Activated CD4-positive, alpha-beta T cell treated with anti-CD3 and anti-CD28 coated beads for 36 hours (primary cell): ENCODE data around the gene KBTBD6. TPM values are rescaled to one million over a fixed set of nuclear protein-coding genes. Genes with fewer than 3 reads are reported as not detected.
"Not testable (repeated sequence)": the region's sequence is repeated elsewhere in the genome, so short reads cannot be mapped to it uniquely, and the experiment has no call there.

Source experiments
- ATAC-seq: fragments of 200-7000 bp; cut with Tn5 transposase; one replicate; pipeline ENCODE4 v1.10.0; 2021; ENCODE audit warnings: mild to moderate bottlenecking, moderate library complexity
- CTCF ChIA-PET: fragments of 350-600 bp; sonication (Branson Sonifier 250); formaldehyde crosslinking; loops from one replicate; lab custom pipeline; 2021; ENCODE audit warnings: antibody characterized with exemption; lab: Charles Lee
- POLR2A ChIA-PET: fragments of 350-600 bp; sonication (Branson Sonifier 250); formaldehyde crosslinking; loops from one replicate; lab custom pipeline; 2021; ENCODE audit warnings: antibody characterized with exemption, inconsistent platforms; lab: Charles Lee
- DNase-seq: peaks from one replicate; pipeline ENCODE4 v3.0.0-alpha.2; 2020
- H3K27ac Mint-ChIP-seq: one replicate; pipeline ENCODE4 v1.8.0; 2021; ENCODE audit warnings: mixed read lengths
- H3K27me3 Mint-ChIP-seq: one replicate; pipeline ENCODE4 v1.8.0; 2021; ENCODE audit warnings: mixed read lengths
- H3K36me3 Mint-ChIP-seq: one replicate; pipeline ENCODE4 v1.8.0; 2021; ENCODE audit warnings: low read depth, mixed read lengths
- H3K4me1 Mint-ChIP-seq: one replicate; pipeline ENCODE4 v1.8.0; 2021; ENCODE audit warnings: mixed read lengths
- H3K4me3 Mint-ChIP-seq: one replicate; pipeline ENCODE4 v1.8.0; 2021; ENCODE audit warnings: mild to moderate bottlenecking, moderate library complexity, mixed read lengths
- H3K9me3 Mint-ChIP-seq: one replicate; pipeline ENCODE4 v1.8.0; 2021; ENCODE audit warnings: low read depth, mixed read lengths
- intact Hi-C, 2 experiments: fragments of 100-400 bp; cut with DNase I in 1 of 2; cut with micrococcal nuclease in 1 of 2; formaldehyde crosslinking; loops; one replicate each; pipeline versions ENCODE4 v1.14.2 to v1.15.1; 2022 to 2024; cut with DNase I, micrococcal nuclease
- microRNA-seq: library from miRNA; unstranded; fragments of <30 nt; microRNA quantifications from one replicate; pipeline ENCODE4 v1.2.0, GENCODE V29; 2021; ENCODE audit warnings: borderline replicate concordance
- total RNA-seq, 2 experiments: library from RNA; stranded (reverse); gene quantifications; one replicate each; pipeline ENCODE4 v1.2.3, GENCODE V29; 2021

Gene KBTBD6
- total RNA-seq, 2 experiments from 2014 or later: 3.4 to 4.4 TPM

- POLR2A ChIA-PET, CTCF ChIA-PET, H3K4me3 Mint-ChIP-seq, ATAC-seq, H3K4me1 Mint-ChIP-seq, H3K36me3 Mint-ChIP-seq, intact Hi-C loops, H3K27me3 Mint-ChIP-seq, H3K27ac Mint-ChIP-seq, DNase-seq, H3K9me3 Mint-ChIP-seq: not testable (repeated sequence)
These were observed 36.9 kb downstream of the KBTBD6 start for GRCh38 chr13:41095681-41096080.

- Mint-ChIP-seq H3K27ac (no peak overlapping the region), H3K27me3 (no peaks in the 10 kb centered on the region), H3K36me3 (peaks cover 22% of the 10 kb centered on the region), H3K9me3 (peaks cover 2% of the 10 kb centered on the region), H3K4me3 (no peak overlapping the region), H3K4me1 (no peaks in the 10 kb centered on the region)
- ATAC-seq (no peak), DNase-seq (no peak)
- intact Hi-C loops: loop anchor here in 1 of 2 experiments (5.0 kb wide), 1 partner anchor 41 kb away; no protein-coding TSS in a partner anchor
- CTCF ChIA-PET: interaction anchor here (1.1 kb wide), 1 partner anchor 16 kb away, joined by 3 read pairs; no protein-coding TSS in a partner anchor
- POLR2A ChIA-PET: interaction anchor here (0.5 kb wide), 1 partner anchor 197 kb away, joined by 3 read pairs; no protein-coding TSS in a partner anchor
These were observed 46.5 kb downstream of the KBTBD6 start for GRCh38 chr13:41085961-41086585.

- Mint-ChIP-seq H3K4me1 (no peaks in the 10 kb centered on the region), H3K27me3 (no peaks in the 10 kb centered on the region), H3K9me3 (no peaks in the 10 kb centered on the region), H3K4me3 (no peak overlapping the region), H3K36me3 (peaks cover 51% of the 10 kb centered on the region), H3K27ac (no peak overlapping the region)
- ATAC-seq (no peak), DNase-seq (no peak)
- intact Hi-C loops: no loop called here
- ChIA-PET CTCF (no interaction called here), POLR2A (no interaction called here)
These were observed 52.9 kb downstream of the KBTBD6 start for GRCh38 chr13:41079725-41080124.

Small RNA genes lying within 50 kb of the gene (microRNA-seq; reads per million reads assigned to microRNA genes)
- not detected for gene MIR3168

Other genes starting within 250 kb of the KBTBD6 start
- 10 to 100 TPM; 75.2 to 87.0 TPM for gene ELF1, start 113.5 kb downstream of the KBTBD6 start, total RNA-seq
- gene WBP4, start 71.3 kb downstream of the KBTBD6 start, total RNA-seq: 10 to 100 TPM; 13.3 to 16.2 TPM
- 1 to 10 TPM; 3.7 to 4.5 TPM for gene KBTBD7, start 61.8 kb upstream of the KBTBD6 start, total RNA-seq
- gene MTRF1, start 130.8 kb upstream of the KBTBD6 start, total RNA-seq: 10 to 100 TPM; 19.7 to 22.1 TPM
- gene NAA16, start 178.5 kb upstream of the KBTBD6 start, total RNA-seq: 10 to 100 TPM; 24.0 to 29.8 TPM